Right lobe of liver (tissue), 4 donors: ENCODE results near the gene TRAPPC2L.

Experiments used
- POLR2A ChIP-seq: fragments of 450-650 bp; IDR thresholded peaks from one replicate; pipeline ENCODE4 v1.6.1; 2017; ENCODE audit warnings: antibody characterized with exemption, mild to moderate bottlenecking
- TF ChIP-seq, protein P1 (sequence below), 4 donors: fragments of 200-600 bp in 3 of 4; fragments of 450-650 bp in 1 of 4; IDR thresholded peaks; one replicate each; pipeline versions ENCODE4 v1.5.1 to v1.8.0; 2016 to 2022; ENCODE audit warnings: antibody characterized with exemption in 4 of 4, mild to moderate bottlenecking in 2 of 4
- donor health status: DM: no; HTN: no; CAD: no.
- donor health status: DM: no; HTN: no; CAD: no.
- donor health status: DM: no; HTN: yes; CAD: no.

GRCh38 chr16:88833086-88833485, 23.8 kb upstream of the TRAPPC2L start:
- TF ChIP-seq, protein P1, sequence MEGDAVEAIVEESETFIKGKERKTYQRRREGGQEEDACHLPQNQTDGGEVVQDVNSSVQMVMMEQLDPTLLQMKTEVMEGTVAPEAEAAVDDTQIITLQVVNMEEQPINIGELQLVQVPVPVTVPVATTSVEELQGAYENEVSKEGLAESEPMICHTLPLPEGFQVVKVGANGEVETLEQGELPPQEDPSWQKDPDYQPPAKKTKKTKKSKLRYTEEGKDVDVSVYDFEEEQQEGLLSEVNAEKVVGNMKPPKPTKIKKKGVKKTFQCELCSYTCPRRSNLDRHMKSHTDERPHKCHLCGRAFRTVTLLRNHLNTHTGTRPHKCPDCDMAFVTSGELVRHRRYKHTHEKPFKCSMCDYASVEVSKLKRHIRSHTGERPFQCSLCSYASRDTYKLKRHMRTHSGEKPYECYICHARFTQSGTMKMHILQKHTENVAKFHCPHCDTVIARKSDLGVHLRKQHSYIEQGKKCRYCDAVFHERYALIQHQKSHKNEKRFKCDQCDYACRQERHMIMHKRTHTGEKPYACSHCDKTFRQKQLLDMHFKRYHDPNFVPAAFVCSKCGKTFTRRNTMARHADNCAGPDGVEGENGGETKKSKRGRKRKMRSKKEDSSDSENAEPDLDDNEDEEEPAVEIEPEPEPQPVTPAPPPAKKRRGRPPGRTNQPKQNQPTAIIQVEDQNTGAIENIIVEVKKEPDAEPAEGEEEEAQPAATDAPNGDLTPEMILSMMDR (IDR thresholded peaks at IDR 0.05), result no peak
- no peak for TF ChIP-seq POLR2A
